HG03039 (cell line): Measurements from ENCODE around the gene KLHL18.

Experiments
- ATAC-seq: cut with Tn5 transposase; IDR thresholded peaks from one replicate; pipeline ENCODE4 v1.9.1; 2021; ENCODE audit warnings: mild to moderate bottlenecking, moderate library complexity; ENCODE audit not compliant: unreplicated experiment

Gene KLHL18

GRCh38 chr3:47394140-47394870 lies 111.6 kb downstream of the KLHL18 start:
- no peak for ATAC-seq

GRCh38 chr3:47394881-47395280 lies 112.1 kb downstream of the KLHL18 start:
- ATAC-seq = no peak
